ENCODE results near the gene XXYLT1. TPM values are rescaled to one million over a fixed set of nuclear protein-coding genes. Genes with fewer than 3 reads are reported as not detected.
A peak's percentile ranks its signal among the peaks of the same experiment; 100 is the strongest.

Gene XXYLT1
- total RNA-seq, 1 donor: 21.0 TPM

DNA sequence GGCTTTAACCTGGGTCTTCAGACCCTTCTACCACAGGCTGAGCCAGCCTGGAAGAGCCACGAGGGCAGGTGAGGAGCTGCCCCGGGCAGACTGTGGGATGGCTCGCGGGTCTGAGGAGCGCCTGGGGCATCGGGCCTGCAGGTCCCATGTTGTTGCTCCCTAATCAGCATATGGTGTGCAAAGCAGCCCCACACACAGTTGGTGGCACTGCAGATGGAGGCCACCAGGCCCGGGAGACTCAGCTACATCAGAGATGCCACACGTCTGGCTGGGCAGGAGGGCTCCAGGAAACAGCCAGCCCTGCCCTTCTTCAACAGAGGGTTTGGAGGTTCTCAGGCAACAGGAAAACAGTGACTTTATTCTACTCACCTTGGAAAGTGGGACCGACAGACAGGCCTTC, 63.9 kb downstream of the XXYLT1 start:
- no peak for TF ChIP-seq CTCF (IDR thresholded peaks at IDR 0.05; ENCODE audit: insufficient read depth, low read length)
- H3K4me3 ChIP-seq (ENCODE audit: low read depth, low read length): no peak overlapping the region
- DNase-seq (ENCODE audit: low read depth): no peak

- DNase-seq (ENCODE audit: low read depth): peak; percentile 21
- no peak overlapping the region for H3K4me3 ChIP-seq (ENCODE audit: low read depth, low read length)
- no peak for TF ChIP-seq CTCF (IDR thresholded peaks at IDR 0.05; ENCODE audit: insufficient read depth, low read length)
Observed at GRCh38 chr3:195204360-195205163, 66.4 kb downstream of the XXYLT1 start.

DNA sequence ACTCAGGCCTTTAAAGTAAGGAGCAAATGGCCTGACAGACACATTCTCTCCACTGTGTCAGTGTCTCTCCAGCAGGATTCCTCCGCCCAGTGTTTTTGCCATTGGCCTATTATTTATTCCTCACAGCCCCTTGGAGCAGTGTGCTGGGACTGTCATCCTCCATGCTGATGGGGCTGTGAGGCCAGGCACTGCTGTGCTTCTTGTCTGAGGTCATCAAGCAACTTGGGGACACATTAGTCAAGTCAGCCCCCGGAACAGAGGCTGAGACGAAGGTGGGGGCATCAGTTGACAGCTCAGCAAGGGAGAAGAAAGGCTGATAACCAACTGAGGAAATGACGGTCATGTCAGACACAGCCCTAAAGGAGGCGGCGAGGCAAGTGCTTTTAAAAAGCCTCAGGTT, 67.4 kb downstream of the XXYLT1 start:
- TF ChIP-seq CTCF (IDR thresholded peaks at IDR 0.05; ENCODE audit: insufficient read depth, low read length): no peak
- no peak overlapping the region for H3K4me3 ChIP-seq (ENCODE audit: low read depth, low read length)
- no peak for DNase-seq (ENCODE audit: low read depth)

DNA sequence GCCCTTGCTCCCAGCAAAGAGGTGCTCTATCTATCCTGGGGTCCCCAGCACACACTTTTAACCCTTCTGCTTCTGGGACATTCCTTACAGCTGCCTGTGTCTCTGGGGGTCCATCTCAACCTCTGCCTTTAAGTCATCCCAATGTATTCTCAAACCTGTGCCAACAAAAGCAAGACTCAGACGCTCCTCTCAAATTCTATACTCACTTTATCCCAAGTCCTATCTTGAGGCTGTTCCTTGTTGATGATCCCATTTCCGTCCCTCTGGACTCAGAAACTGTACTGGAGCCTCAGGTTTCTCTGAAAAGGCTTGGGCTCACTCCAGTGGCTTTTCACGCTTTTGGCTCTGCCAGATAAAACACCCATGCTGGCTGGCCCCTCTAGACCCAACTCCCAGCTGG, 69.7 kb downstream of the XXYLT1 start:
- peak; percentile 13 for DNase-seq (ENCODE audit: low read depth)
- TF ChIP-seq CTCF (IDR thresholded peaks at IDR 0.05; ENCODE audit: insufficient read depth, low read length): no peak
- H3K4me3 ChIP-seq (ENCODE audit: low read depth, low read length): no peak overlapping the region

DNA sequence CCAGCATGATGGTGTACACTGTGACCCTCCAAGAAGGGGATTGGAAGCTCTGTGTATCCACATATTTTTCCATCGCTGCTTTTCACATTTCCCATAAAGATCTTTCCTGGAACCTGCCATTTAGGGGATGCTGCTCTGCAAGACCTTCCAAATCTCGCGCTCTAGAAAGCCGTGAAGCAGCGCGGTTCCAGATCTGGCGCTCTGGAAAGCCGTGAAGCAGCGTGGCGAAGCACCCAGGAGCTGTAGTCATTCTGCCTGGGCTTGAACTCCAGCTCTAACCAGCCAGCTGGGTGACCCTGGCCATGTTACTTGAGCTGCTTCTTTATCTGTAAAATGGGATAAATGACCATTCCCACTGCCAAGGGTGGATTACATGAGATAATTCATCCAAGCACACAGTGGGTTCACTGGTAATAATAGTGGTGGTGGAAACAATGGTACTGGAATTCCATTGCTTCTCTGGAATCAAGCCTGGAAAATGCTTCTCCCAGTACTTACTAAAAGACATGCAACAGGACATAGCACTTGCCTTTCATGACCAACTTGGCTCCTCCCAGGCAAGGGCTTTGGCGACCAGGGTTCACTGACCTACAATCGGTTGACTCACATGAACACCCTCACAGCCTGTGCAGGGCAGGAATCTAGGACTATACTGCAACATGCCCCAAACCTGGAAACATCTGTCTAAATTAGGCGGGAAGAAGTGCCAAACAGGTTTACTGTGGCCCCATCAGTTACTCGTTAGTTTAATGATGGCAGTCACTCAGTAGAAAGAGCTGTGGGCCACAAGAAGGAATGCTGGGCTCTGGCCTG, 70.7 kb downstream of the XXYLT1 start:
- TF ChIP-seq CTCF (IDR thresholded peaks at IDR 0.05; ENCODE audit: insufficient read depth, low read length): no peak
- DNase-seq (ENCODE audit: low read depth): peak; percentile 49
- H3K4me3 ChIP-seq (ENCODE audit: low read depth, low read length): no peak overlapping the region

- TF ChIP-seq CTCF (IDR thresholded peaks at IDR 0.05; ENCODE audit: insufficient read depth, low read length): no peak
- DNase-seq (ENCODE audit: low read depth): no peak
- no peak overlapping the region for H3K4me3 ChIP-seq (ENCODE audit: low read depth, low read length)
Observed at GRCh38 chr3:195198426-195199346, 72.3 kb downstream of the XXYLT1 start.
